ENCODE measurements around the gene ERCC1. TPM values are rescaled to one million over a fixed set of nuclear protein-coding genes. Genes with fewer than 3 reads are reported as not detected.

The ERCC1 gene
- total RNA-seq, 1 experiment from 2014 or later: 43.7 TPM

DNA sequence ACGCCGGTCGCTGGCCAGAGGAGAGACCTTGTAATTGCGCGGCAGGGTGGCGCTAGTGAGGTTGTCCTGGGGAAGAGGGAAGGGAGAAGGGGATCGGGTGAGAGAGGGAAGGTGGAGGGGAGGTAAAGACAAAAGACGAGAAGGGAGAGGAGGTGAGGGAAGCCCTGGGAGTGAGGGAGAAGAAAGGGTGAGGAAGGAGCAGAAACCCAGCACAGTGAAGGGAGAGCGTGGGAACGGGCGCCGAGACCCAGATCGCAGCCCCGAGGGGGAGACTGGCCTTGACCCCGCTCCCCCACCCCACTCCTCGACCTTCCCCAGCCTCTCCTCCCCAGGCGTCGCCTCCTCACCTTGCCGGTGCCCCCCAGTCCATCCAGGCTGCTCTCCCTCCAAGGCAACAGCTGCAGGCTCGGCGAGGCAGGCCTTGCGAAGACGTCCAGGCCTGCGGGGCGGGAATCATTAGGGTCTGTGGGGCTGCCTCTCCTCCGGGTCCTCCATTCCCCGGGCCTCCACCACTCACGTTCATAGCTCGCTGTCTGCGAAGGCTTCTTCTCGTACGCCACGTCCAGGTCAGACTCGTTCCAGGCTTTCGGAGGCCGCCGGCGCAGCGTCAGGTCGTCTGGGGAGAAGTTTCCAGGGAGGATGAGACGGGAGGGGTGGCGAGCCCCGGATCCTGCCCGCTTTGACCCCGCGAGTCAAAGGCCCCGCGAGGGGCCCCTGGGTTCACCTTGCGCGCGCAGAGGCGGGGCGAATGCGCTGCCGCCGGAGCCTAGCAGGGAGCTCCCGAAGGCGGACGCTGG, 27.7 kb downstream of the ERCC1 start:
- POLR2A ChIA-PET: interaction anchor here (0.5 to 1.4 kb wide), 5 partner anchors 10 to 162 kb away, joined by 3 to 4 read pairs (median 3); no protein-coding TSS in a partner anchor
- peak overlapping the region; percentile 78 for H3K4me3 Mint-ChIP-seq
- TF ChIP-seq ZNF121 (CRISPR knock-in tag; IDR thresholded peaks at IDR 0.05): 0 out of 2 replicates have a peak, but pooled peaks have one; percentile 49
- TF ChIP-seq, protein P1, sequence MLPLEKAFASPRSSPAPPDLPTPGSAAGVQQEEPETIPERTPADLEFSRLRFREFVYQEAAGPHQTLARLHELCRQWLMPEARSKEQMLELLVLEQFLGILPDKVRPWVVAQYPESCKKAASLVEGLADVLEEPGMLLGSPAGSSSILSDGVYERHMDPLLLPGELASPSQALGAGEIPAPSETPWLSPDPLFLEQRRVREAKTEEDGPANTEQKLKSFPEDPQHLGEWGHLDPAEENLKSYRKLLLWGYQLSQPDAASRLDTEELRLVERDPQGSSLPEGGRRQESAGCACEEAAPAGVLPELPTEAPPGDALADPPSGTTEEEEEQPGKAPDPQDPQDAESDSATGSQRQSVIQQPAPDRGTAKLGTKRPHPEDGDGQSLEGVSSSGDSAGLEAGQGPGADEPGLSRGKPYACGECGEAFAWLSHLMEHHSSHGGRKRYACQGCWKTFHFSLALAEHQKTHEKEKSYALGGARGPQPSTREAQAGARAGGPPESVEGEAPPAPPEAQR (CRISPR knock-in tag; IDR thresholded peaks at IDR 0.05): no peak
- TF ChIP-seq NFE2L1 (CRISPR knock-in tag; IDR thresholded peaks at IDR 0.05): peak; percentile 45; the same call in 1 of the 2 replicates
- TF ChIP-seq GABPB1 (CRISPR knock-in tag; IDR thresholded peaks at IDR 0.05): no peak
- no peak for TF ChIP-seq ETV6 (CRISPR knock-in tag; IDR thresholded peaks at IDR 0.05)
- 0 out of 2 replicates have a peak, but pooled peaks have one; percentile 9 for TF ChIP-seq ZNF138 (CRISPR knock-in tag; conservative IDR thresholded peaks at IDR 0.05)
- TF ChIP-seq, protein P2, sequence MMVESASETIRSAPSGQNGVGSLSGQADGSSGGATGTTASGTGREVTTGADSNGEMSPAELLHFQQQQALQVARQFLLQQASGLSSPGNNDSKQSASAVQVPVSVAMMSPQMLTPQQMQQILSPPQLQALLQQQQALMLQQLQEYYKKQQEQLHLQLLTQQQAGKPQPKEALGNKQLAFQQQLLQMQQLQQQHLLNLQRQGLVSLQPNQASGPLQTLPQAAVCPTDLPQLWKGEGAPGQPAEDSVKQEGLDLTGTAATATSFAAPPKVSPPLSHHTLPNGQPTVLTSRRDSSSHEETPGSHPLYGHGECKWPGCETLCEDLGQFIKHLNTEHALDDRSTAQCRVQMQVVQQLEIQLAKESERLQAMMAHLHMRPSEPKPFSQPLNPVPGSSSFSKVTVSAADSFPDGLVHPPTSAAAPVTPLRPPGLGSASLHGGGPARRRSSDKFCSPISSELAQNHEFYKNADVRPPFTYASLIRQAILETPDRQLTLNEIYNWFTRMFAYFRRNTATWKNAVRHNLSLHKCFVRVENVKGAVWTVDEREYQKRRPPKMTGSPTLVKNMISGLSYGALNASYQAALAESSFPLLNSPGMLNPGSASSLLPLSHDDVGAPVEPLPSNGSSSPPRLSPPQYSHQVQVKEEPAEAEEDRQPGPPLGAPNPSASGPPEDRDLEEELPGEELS (CRISPR knock-in tag; IDR thresholded peaks at IDR 0.05): no peak
- no peak for TF ChIP-seq TEAD4 (CRISPR knock-in tag; IDR thresholded peaks at IDR 0.05)
- no peak for TF ChIP-seq OVOL2 (CRISPR knock-in tag; IDR thresholded peaks at IDR 0.05; ENCODE audit: borderline replicate concordance)
- TF ChIP-seq SP1 (CRISPR knock-in tag; conservative IDR thresholded peaks at IDR 0.05): peak; percentile 35; the same call in 1 of the 2 replicates
- peak; percentile 19; the same call in 1 of the 2 replicates for TF ChIP-seq SMAD3 (CRISPR knock-in tag; IDR thresholded peaks at IDR 0.05; ENCODE audit: borderline replicate concordance)
- TF ChIP-seq, protein P3, sequence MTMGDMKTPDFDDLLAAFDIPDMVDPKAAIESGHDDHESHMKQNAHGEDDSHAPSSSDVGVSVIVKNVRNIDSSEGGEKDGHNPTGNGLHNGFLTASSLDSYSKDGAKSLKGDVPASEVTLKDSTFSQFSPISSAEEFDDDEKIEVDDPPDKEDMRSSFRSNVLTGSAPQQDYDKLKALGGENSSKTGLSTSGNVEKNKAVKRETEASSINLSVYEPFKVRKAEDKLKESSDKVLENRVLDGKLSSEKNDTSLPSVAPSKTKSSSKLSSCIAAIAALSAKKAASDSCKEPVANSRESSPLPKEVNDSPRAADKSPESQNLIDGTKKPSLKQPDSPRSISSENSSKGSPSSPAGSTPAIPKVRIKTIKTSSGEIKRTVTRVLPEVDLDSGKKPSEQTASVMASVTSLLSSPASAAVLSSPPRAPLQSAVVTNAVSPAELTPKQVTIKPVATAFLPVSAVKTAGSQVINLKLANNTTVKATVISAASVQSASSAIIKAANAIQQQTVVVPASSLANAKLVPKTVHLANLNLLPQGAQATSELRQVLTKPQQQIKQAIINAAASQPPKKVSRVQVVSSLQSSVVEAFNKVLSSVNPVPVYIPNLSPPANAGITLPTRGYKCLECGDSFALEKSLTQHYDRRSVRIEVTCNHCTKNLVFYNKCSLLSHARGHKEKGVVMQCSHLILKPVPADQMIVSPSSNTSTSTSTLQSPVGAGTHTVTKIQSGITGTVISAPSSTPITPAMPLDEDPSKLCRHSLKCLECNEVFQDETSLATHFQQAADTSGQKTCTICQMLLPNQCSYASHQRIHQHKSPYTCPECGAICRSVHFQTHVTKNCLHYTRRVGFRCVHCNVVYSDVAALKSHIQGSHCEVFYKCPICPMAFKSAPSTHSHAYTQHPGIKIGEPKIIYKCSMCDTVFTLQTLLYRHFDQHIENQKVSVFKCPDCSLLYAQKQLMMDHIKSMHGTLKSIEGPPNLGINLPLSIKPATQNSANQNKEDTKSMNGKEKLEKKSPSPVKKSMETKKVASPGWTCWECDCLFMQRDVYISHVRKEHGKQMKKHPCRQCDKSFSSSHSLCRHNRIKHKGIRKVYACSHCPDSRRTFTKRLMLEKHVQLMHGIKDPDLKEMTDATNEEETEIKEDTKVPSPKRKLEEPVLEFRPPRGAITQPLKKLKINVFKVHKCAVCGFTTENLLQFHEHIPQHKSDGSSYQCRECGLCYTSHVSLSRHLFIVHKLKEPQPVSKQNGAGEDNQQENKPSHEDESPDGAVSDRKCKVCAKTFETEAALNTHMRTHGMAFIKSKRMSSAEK (CRISPR knock-in tag; IDR thresholded peaks at IDR 0.05; ENCODE audit: borderline replicate concordance): no peak
- H3K4me1 Mint-ChIP-seq: peaks cover 17% of the 10 kb centered on the region
- no peaks in the 10 kb centered on the region for H3K9me3 Mint-ChIP-seq
- no peak overlapping the region for H3K27ac Mint-ChIP-seq
- peaks cover 39% of the 10 kb centered on the region for H3K27me3 Mint-ChIP-seq (ENCODE audit: low read depth)
- ATAC-seq: peak; percentile 69
- peaks cover 3% of the 10 kb centered on the region; the same call in 1 of the 2 replicates for H3K36me3 Mint-ChIP-seq
- peak; percentile 91 for DNase-seq (ENCODE audit: low spot score)
- CTCF ChIA-PET: interaction anchor here (0.6 to 3.6 kb wide), 27 partner anchors 8 to 286 kb away, joined by 3 to 30 read pairs (median 4); partner anchors contain the start of genes BLOC1S3, ERCC2, PPP1R13L and TRAPPC6A

DNA sequence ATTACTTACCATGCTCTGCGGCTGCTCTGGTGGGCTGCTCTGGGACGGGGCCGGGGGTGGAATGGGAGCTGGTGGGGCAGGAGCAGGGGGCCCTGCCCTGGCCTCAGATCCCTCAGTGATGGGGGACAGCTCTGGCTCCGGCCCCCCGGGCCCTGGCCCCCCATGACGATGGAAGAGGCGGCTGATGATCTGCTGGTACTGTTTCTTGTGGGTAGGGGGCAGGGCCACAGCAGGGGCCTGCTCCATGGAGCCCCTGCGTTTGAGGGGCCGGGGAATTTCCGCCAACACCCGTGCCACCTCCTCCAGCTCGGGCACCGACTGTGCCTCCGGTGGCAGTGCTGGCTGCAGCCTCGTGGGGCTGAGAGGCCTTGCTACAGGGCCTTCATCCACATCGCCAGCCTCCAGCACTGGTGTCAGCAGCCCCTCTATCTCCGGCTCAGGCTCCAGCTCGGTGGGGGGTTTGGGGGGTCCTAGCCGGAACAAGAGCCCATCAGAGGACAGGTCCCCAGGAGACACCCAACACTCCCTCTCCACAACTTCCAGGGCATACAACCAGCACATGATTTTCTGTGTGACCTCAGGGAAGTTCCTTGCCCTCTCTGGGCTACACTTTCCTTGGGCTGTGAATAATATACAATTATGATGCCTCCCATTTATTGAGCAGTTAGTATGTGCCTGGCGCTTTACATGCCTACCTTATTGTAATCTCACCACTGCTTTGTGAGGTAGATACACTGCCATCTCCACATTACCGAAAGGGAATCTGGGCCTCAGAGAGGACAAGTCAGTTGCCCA, 31.6 kb downstream of the ERCC1 start:
- TF ChIP-seq, protein P1 (CRISPR knock-in tag; IDR thresholded peaks at IDR 0.05): no peak
- TF ChIP-seq GRHL2 (CRISPR knock-in tag; IDR thresholded peaks at IDR 0.05; ENCODE audit: insufficient replicate concordance, severe bottlenecking) (no peak), FOXK1 (CRISPR knock-in tag; IDR thresholded peaks at IDR 0.05) (no peak), NR3C1 (CRISPR knock-in tag; conservative IDR thresholded peaks at IDR 0.05; ENCODE audit: low read depth) (no peak)
- Mint-ChIP-seq H3K4me3 (no peak overlapping the region), H3K4me1 (peaks cover 5% of the 10 kb centered on the region), H3K27me3 (ENCODE audit: low read depth) (peaks cover 31% of the 10 kb centered on the region), H3K27ac (peak overlapping the region; percentile 60; the same call in 1 of the 2 replicates), H3K36me3 (peaks cover 3% of the 10 kb centered on the region; the same call in 1 of the 2 replicates), H3K9me3 (no peaks in the 10 kb centered on the region)
- DNase-seq (ENCODE audit: low spot score): no peak
- POLR2A ChIA-PET: interaction anchor here (0.5 to 0.9 kb wide), 3 partner anchors 12 to 172 kb away, joined by 3 to 7 read pairs (median 3); no protein-coding TSS in a partner anchor
- no peak for ATAC-seq
- CTCF ChIA-PET: interaction anchor here (0.6 to 3.3 kb wide), 7 partner anchors 8 to 250 kb away, joined by 3 to 35 read pairs (median 5); no protein-coding TSS in a partner anchor

Data from WTC11 (cell line).